OCI-M1 (cell line): Measurements from ENCODE around the gene SLC9A8.

Experiments
- DNase-seq: peaks from one replicate; lab custom pipeline; 2025; lab: John Stamatoyannopoulos, UW

The SLC9A8 gene

DNA sequence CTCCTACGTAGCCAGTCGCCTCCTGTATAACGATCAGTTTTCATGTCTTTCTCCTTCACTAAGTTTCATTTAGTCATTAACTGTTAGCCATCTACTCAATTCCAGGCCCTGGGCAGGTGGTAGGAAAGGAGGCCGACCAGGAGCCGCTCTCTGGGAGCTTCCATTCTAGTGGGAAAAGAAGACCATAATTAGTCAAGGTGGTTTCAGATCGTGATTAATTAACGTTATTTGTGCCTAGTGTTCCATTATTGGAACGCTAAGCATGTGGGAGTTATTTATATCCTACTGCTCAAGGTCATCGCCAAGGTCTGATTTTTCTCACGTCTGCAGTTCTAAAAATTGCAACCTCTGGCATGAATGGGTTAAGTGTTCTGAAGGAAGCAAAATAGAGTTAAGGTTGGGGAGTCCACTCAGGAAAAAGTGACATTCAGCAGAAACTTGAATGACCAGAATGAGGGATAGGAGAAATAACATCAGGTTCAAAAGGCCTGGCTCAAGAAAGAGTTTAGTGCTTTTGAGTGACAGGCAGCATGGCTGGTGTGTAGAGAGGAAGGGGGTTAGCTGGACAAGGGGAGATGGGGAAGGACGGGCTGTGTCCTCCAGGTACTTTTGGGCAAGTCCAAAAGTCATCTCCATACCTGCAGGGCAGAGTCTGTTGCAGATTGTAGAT lies 812 bp downstream of the SLC9A8 start:
- no peak for DNase-seq

DNA sequence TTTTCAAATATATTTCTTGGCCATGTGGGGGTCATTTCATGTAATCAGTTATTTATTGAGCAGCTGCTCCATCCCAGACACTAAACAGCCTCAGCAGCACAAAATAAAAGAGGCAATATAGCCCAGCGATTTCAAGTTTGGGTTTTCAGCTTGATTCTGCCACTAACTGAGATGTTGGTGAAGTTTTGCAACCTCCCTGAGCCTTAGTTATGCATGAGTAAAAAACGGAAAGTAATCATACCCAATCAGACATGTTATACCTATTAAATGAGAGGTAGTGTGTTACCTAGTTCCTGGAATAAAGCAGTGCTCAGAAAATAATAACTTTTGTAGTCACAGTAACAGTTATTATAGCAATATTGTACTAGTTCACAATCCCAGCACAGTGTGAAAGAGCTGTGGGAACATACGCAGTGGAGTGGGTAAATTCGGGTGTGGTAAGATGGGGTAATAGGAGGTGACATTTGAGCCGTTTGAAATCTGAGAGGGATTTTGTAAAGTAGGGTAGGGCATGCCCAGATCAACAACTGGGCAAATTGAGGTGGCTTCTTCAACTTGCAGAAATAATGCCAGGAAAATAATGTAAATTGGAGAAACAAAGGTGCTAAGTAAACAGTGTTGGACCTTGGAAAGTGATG lies 1.5 kb downstream of the SLC9A8 start:
- no peak for DNase-seq

DNA sequence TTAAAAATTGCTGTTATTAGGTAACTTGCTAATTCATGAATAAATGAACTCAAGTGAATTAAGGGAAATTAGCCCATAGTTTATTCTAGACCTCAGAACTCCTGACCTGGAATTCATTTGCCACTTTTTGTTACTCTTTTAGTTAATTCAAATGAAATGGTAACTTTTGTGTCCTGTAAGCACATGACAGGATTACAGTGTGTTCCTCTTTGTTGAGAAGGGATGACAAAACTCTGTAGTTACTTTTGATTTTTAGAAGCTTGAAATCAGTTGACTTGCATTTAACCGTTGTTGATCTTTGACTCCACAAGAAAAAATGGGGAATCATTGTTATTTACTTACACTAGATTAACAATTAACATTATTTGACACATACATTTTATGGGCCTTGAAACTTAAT lies 6.2 kb downstream of the SLC9A8 start:
- DNase-seq: no peak

DNA sequence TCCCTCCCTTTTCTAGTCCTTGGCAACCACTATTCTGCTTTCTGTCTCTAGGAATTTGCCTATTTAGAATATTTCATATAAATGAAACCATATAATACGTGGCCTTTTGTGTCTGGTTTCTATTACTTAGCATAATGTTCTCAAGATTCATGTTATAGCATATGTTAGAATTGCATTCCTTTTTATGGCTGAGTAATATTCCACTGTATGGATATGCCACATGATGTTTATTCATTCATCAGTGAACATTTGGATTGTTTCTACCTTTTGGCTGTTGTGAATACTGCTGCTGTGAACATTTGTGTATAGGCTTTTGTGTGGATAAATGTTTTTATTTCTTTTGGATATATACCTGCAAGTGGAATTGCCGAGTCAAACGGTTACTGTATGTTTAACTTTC lies 7.1 kb downstream of the SLC9A8 start:
- DNase-seq: no peak

DNA sequence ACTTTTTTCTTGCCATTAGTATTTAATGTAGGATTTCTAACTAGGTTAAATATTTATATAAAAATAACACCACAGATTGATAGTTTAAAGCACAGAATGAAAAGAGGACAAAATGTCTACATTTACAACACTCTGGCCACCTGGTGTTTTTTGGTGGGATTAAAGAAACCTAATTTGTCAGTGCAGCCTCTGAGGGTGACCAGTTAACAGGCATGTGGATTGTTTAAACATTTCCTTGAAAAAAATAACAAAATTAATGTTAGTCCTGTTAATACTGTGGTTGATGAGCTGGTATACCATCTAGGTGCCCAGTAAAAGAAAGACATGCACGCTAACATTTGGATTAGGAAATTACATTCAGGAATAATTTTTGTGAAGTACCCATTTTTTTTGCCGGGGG lies 8.8 kb downstream of the SLC9A8 start:
- no peak for DNase-seq

DNA sequence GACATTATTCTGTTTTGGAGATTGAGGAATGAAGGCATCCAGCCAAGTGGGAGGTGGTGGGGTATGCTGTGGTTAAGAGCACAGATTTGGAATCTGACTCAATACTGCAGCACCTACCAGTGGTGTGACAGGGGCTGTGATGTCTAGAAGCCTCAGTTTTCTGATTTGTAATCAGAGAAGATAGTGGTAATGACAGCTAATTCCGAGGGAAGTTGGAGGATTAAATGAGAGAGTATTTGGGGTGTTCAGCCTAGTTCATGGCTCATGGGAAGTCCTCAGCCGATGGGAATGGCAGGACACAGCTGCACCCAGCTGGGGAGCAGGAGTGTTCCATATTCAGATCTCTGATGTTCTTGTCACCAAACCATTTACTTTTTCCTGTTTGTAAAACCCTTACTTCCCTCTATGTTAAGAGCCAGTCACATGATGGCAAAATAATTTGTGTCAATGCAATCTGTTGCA lies 9.3 kb downstream of the SLC9A8 start:
- DNase-seq: no peak

DNA sequence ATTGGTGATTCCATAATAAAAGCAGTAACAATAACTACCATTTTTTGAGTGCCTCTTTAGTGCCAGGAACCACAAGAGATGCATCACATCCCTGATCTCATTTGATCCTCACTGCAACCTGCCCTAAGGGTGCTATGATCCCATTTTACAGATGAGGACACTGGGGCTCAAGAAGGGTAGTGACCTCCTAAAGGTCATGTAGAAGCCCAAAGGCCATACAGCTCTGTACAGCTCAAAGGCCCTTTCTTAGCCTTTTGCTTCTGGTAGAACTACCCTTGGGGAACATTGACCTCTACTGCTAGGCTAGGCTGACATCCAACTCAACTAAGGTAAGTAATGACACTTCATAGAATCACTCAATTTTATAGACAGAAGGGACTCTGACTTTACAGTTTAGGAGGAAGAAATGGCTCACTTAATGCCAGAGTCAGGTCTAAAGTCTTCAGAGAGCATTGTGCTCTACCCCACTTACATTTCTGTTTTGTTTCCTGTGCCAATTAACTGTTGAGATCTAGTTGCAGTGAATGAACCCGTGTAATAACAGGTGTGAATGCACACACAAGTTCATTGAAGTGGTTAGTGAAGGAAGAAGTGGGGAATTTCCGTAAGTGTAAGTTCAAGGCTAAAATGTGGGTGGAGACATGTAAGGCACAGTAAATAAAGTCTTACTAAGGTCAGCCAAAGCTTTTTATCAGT lies 10.7 kb downstream of the SLC9A8 start:
- DNase-seq: no peak

DNA sequence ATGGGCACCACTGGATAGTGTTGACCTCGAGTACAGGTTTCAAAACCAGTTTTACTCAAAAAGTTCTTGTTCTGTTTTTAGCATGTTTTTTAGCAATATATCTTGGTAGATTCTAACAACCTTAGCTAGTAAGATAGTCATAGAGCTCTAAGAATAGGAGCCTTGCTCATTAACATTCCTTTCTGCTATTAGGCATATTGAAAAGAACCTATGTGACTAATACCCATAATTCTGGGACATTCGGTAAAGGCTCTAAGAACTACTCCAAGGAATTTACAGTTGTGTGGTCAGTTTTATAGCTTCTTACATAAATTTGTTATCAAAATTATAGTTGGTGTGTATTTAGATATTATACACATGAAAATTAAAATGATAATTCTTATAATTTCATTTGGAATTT lies 11.6 kb downstream of the SLC9A8 start:
- no peak for DNase-seq

DNA sequence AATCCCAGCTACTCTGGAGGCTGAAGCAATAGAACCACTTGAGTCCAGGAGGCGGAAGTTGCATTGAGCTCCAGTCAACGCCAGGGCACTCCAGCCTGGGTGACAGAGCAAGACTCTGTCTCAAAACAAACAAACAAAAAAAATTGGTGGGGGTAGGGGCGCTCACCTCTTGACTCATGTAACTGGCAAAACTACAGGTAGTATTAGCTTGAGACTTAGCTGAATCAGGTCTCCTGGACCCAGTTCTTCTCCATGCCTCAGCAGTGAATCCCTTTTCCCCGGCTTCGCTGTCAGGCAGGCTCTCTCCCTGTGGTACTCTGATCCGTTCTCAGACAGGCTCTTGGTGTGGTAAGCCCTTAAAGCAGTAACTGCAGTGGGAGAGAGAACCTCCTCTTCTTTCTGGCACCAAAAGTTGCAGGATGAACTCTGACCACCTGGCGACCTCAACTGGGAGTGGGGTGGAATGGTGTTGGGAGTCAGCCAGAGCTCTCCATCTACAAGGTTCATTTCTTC lies 12.9 kb downstream of the SLC9A8 start:
- DNase-seq: no peak

DNA sequence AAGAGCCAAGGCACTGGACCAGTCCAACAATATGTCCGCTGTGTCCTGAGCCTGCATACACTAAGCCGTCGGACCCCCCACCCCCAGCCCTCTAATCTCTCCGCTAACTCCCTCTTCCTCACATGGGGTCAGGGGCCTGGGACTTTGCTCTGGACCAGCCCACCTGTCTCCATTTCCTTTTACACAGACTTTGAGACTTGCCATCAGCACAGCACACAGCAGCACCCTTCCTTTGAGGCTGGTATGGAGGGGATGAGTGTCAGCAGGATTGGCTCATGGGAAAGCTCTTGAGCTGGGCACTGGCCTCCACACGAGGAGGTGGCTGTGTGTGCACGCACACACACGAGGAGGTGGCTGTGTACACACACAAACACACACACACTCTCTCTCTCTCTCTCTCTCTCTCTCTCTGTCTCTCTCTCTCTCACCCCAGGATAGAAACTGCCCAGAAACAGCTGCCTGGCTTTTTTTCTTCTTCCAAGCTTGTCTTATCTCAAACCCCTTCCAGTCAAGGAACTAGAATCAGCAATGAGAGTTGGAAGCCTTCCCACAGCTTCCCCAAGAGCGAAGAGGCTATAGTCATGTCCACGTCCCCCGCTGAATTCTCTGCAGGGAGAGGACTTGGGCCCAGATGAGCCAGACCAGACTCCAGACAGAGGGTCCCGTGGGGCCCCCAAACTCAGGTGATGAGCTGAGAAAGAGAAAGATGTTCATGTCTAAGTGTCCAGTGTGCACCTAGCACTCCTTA lies 18.6 kb downstream of the SLC9A8 start:
- no peak for DNase-seq

DNA sequence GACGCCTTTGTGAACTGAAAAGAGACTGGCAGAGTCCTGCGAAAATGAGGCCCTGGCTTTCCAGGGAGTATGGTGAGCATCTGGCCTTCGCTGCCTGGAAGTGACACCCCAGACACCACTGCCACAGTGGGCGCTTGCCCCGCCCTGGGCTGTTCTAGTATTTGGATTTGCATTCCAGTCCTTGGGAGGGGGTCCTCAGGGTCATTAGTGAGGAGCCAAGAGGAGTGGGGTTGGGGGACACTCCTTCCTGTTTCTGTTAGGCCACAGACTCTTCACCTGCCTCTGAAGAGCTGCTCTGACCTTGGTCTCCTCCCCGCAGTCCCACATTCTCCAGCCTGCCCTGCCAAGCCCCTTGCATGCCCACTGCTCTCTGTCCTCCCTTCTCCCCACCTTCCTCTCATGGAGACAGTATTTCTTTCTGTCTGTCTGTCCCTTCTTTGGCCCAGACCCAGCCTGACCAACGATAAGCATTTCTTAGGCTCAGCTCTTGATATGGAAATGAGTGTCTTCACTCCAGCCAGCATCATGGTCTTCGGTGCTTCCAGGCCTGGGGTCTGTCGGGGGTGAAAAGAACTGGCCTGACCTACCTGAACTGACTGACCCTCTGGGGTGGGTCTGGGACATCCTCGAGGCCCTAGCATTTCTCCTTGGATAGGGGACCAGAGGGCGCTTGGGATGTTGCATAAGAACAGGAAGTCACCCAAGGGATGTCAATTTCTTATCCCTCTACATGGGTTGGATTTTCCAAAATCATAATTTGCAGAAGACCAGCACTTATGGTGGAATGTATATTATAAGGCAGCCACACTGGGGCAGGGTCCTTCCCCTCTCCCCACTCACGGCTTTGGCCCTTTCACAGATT lies 19.4 kb downstream of the SLC9A8 start:
- DNase-seq: no peak

DNA sequence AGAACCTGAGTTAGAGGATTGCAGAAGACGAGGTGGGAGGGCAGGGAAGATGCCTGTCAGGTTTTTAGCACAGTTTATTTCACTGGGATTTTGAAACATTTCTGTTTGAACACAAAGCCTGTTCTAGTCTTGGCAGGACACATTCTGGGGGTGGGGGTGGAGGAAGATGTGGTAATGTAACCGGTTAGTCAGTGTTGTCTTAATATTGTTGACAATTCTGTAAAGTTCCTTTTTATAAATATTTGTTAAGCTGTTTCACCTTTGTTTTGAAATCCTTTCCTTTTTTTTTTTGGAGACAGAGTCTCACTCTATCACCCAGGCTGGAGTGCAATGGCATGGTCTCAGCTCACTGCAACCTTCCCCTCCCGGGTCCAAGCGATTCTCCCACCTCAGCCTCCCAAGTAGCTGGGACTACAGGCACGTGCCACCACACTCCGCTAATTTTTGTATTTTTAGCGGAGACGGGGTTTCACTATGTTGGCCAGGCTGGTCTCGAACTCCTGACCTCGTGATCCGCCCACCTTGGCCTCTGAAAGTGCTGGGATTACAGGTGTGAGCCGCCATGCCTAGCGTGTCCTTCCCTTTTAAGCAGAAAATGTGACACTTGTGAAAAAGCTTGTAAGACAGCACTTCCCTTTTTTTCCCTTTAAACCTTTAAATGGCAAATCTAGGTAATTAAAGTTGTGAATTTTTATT lies 20.2 kb downstream of the SLC9A8 start:
- no peak for DNase-seq

DNA sequence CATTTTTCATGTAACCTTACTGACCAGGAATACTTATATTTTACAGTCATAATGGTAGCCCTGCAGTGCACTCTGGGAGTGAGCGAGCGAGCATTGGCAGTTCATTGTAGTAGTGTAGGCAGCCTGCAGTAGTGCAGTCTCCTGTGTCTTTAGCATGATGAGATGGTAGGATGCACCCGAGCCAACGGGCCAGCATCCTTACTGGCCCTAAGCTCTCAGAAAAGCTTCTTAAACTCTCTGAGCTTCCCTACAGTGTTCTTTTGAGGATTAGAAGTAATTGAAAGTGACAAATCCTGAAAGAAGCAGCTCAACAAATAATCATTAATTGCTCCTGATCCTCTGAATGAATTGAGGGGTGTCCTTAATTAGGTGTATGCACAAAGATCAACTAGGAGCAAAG lies 20.9 kb downstream of the SLC9A8 start:
- no peak for DNase-seq

DNA sequence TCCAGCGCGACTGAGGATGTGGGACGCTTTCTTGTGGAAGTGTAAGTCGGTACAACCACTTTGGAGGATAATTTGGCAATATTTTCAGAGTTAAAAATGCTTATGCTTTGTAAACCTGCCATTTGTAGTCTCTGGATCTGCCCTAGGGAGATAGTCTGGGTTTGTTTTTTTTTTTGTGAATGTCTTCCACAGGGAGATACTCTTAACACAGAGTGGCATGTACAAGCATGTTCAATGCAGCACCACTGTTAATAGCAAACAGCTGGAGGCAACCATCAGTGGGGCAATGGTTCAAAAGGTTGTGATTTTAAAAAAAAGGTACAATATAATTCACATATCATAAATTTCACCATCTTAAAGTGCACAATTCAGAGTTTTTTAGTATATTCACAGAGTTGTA lies 22.4 kb downstream of the SLC9A8 start:
- no peak for DNase-seq

- DNase-seq: no peak
Observed at GRCh38 chr20:49838546-49838945, 25.9 kb downstream of the SLC9A8 start.

GRCh38 chr20:49843139-49843538 lies 30.5 kb downstream of the SLC9A8 start:
- no peak for DNase-seq

DNA sequence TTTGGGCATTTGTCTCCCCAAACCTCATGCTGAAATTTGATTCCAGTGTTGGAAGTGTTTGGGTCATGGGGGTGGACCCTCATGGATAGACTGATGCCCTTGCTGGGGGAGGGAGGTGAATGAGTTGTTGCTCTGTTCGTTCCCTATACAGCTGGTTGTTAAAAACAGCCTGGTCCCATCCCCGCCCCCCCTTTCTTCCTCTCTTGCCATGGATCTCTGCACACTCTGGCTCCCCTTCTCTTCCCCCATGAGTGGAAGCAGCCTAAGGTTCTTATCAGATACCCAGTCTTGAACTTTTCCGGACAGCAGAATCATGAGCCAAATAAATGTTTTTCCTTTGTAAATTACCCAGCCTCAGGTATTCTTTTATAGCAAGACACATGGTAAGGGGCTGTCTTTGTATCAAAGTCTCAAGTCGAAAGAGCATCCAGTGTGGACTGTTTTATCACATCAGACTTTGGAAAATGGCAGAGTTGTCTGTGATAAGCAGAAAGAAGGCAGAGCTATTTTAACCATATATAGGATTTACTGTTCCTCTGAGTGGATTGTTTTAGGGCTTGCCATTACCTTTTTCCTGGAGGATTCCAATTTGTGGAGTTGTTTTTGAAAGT lies 31.2 kb downstream of the SLC9A8 start:
- DNase-seq: peak; percentile 6

GRCh38 chr20:49845060-49845459 lies 32.4 kb downstream of the SLC9A8 start:
- no peak for DNase-seq

GRCh38 chr20:49846206-49846807 lies 33.7 kb downstream of the SLC9A8 start:
- peak; percentile 74 for DNase-seq
